ENCODE results near the gene PCDHA10.
"Not testable (repeated sequence)": the region's sequence is repeated elsewhere in the genome, so short reads cannot be mapped to it uniquely, and the experiment has no call there.

The PCDHA10 gene

GRCh38 chr5:140855772-140856674, at the start of gene PCDHA10:
Gene PCDHA10 (plus strand): TSS chr5:140855897. CDS start chr5:140856049, 152 bp downstream.
- no peak for DNase-seq

- peak; percentile 32 to 79 for DNase-seq
Observed at GRCh38 chr5:140806834-140807775, 48.6 kb upstream of the PCDHA10 start, which contains the start of gene PCDHA4. Gene PCDHA4 (plus strand): TSS chr5:140807068.

GRCh38 chr5:140808241-140808888, 47.3 kb upstream of the PCDHA10 start:
- not testable (repeated sequence) for DNase-seq

GRCh38 chr5:140808889-140809291, 46.8 kb upstream of the PCDHA10 start:
- no peak for DNase-seq

GRCh38 chr5:140821375-140822280, 34.1 kb upstream of the PCDHA10 start, which contains the start of gene PCDHA5:
Gene PCDHA5 (plus strand): TSS chr5:140821613.
- peak in 1 of 2 experiments; percentile 42 for DNase-seq

- DNase-seq = no peak
Observed at GRCh38 chr5:140822281-140822629, 33.4 kb upstream of the PCDHA10 start.

- DNase-seq = not testable (repeated sequence)
Observed at GRCh38 chr5:140822969-140823368, 32.7 kb upstream of the PCDHA10 start.

- DNase-seq = no peak
Observed at GRCh38 chr5:140823475-140823874, 32.2 kb upstream of the PCDHA10 start.

- DNase-seq = no peak
Observed at GRCh38 chr5:140827704-140828361, 27.9 kb upstream of the PCDHA10 start, which contains the start of gene PCDHA6. Gene PCDHA6 (plus strand): TSS chr5:140827960. CDS start chr5:140828092, 132 bp downstream.

GRCh38 chr5:140828362-140828737, 27.3 kb upstream of the PCDHA10 start:
- no peak for DNase-seq

- not testable (repeated sequence) for DNase-seq
Observed at GRCh38 chr5:140829511-140830501, 25.9 kb upstream of the PCDHA10 start.

GRCh38 chr5:140833993-140834392, 21.7 kb upstream of the PCDHA10 start, which contains the start of gene PCDHA7:
Gene PCDHA7 (plus strand): TSS chr5:140834269. CDS start chr5:140834384, 115 bp downstream.
- DNase-seq = no peak

GRCh38 chr5:140834439-140835008, 21.2 kb upstream of the PCDHA10 start:
- DNase-seq = not testable (repeated sequence)

- DNase-seq = no peak
Observed at GRCh38 chr5:140835622-140836510, 19.8 kb upstream of the PCDHA10 start.

- DNase-seq = peak in 1 of 2 experiments; percentile 27
Observed at GRCh38 chr5:140840978-140841962, 14.4 kb upstream of the PCDHA10 start, which contains the start of gene PCDHA8. Gene PCDHA8 (plus strand): TSS chr5:140841187. CDS start chr5:140841322, 135 bp downstream.
